ENCODE measurements around the gene CUX1.

The CUX1 gene

DNA sequence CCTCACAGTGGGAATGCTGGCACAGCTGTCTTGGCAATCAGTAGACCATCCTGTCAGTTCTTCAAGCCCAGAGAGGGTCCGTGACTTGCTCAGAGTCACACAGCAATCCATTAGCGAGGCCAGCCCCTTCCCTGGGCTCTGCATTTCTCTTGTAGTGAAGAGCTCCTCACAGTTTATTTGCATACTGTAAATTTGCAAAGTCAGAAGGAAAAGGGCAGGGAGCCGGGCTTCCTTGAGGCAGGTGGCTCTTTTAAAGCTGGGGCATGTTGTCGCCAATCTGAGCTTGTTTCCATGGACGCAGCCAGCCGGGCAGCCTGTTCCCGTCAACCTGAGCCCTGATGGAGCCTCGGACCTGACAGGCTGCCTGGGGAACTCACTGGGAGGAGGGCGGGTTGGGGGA lies 123.4 kb downstream of the CUX1 start:
- no peak for DNase-seq

DNA sequence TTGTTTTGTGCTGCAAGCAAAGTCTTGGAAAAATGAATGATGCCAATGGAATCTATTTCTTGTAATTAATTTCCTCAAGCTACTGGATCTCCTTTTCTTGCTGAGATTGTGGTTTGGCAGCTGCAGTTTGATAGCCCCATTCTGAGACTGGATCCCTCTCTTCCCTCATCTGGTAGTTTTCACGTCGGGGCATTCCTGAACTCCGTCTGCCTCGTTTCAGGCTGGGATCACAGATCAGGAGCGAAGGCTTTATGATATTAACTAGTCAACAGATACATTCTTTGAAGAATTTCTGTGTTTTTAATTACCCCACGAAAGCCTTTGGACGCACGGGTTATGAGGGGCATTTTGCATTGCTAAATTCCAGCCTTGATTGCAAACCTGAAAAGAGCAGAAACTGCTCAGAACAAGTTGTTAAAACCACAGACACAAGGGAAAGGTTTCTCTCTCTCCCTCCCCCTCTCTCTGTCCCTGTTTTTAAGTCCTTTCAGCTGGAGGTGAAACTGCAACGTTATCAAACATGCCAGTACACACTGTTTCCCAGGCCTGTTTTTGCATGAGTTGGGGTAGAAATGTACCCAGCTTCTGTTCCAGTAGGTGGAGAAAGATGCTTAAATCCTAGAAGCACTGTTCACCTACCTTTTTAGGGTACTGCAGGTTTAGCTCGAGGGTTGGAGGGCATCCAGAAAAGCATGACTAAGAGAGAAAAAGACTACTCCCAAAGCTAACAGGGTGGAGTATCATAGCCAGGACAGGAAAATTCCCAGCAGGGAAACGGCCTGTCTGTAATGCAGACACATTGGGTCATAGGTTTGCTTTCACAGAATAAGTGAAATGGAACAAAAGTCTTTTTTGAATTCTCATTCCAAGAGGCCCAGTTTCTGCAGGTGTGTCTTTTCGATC lies 124.3 kb downstream of the CUX1 start:
- no peak for DNase-seq

GRCh38 chr7:101942603-101943210 lies 125.3 kb downstream of the CUX1 start:
- DNase-seq = no peak

- no peak for DNase-seq
Observed at GRCh38 chr7:101943306-101943705, 125.9 kb downstream of the CUX1 start.

DNA sequence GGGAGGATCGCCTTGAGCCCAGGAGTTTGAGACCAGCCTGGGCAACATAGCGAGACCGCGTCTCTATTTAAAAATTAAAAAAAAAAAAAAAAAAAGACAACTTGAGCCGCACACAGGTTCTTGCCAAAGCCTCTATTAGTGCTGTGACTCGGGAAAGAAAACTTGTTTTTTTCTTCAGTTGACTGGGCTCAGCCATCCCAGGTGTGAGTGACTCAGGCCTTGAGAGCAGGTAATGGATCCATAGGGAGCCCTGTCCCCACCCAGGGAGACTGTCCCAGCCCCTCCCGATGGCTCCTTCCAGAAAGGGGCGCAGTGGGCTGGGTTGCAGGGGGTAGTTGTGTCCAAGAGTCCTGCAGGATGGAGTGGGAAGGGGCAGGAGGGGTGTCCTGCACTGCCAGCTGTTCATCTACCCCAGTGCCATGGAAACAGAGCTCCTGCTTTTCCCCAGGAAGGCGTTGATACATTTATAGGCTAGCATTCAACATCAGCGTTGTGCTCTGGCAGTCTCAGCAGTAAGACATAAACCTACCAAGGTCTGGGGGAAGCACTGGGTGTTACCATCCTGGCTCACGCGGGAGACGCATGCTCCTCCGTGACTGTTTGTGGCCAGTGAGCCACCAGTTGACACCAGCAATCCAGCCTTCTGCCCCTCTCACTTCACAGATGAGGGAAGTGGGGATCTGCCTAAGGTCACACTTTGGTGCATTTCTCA lies 126.6 kb downstream of the CUX1 start:
- no peak for DNase-seq

GRCh38 chr7:101944611-101945010 lies 127.2 kb downstream of the CUX1 start:
- no peak for DNase-seq

DNA sequence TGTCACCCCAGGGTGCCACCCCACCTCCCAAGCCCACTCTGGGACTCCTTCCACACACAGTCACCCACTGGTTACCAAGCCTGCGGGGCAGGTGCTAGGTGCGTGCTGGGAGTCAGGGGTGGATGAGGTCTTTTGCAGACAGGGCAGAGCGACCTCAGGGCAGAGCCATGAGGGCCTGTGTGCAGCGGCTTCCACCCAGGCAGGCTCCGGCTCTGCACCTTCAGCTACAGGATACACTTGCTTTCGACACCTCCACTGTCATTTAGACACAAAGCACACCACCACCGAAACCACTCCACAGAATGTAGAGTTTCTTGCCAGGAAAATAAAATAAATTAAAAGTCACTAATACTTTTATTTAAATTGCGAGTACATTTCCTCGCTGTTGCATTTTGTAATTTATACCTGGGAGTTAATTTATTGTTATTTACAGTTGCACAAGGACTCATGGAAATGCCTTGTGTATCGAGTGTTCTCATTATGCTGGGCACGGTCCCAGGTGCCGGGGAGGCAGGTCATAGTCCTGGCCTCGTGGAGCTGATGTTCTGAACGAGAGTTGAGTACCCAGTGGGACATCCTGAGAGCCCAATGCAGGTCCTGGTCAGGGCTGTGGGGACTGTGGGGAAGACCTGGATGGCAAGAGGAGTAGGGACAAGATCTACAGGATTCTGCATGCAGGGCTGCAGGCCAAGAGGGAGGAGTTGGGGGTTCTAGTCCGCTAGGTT lies 127.8 kb downstream of the CUX1 start:
- DNase-seq = no peak

- DNase-seq = no peak
Observed at GRCh38 chr7:101947899-101948298, 130.5 kb downstream of the CUX1 start.

GRCh38 chr7:101948650-101949049 lies 131.2 kb downstream of the CUX1 start:
- no peak for DNase-seq

DNA sequence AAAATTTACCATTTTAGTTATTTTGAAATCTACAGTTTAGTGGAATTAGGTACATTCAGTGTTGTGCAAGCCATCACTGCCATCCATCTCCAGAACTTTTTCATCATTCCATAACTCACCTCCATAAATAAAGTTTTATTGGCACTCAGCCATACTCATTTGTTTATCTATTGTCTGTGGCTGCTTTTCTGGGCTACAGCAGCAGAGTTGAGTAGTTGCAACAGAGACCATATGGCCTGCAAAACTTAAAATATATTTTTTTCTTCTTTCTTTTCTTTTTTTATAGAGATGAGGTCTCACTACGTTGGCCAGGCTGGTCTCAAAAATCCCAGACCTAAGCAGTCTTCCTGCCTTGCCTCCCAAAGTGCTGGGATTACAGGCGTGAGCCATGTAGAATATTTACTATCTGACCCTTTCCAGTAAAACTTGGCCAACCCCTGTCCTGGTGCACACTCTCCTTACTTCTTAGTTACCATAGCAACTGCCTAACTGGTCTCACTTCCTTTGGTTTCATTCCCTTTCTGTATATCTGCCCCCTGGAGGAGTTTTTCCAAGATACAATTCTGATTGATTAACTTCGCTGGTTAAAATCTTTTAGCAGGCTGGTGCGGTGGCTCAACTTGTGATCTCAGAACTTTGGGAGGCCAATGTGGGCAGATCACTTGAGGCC lies 133.2 kb downstream of the CUX1 start:
- no peak for DNase-seq

DNA sequence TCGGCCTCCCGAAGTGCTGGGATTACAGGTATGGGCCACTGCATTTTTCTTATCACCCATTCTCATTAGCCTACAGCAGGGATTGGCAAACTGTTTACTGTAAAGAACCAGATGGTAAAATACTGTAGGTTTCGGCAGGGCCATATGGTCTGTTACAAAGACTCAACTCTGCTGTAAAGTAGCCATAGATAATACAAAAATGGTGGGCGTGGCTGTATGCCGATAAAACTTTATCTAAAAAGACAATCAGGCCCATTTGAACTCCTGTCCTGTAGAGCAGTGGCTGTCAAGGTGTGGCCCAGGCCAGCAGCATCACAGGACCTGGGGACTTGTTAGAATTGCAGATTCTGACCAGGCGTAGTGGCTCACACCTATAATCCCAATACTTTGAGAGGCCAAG lies 134.3 kb downstream of the CUX1 start:
- DNase-seq = no peak

DNA sequence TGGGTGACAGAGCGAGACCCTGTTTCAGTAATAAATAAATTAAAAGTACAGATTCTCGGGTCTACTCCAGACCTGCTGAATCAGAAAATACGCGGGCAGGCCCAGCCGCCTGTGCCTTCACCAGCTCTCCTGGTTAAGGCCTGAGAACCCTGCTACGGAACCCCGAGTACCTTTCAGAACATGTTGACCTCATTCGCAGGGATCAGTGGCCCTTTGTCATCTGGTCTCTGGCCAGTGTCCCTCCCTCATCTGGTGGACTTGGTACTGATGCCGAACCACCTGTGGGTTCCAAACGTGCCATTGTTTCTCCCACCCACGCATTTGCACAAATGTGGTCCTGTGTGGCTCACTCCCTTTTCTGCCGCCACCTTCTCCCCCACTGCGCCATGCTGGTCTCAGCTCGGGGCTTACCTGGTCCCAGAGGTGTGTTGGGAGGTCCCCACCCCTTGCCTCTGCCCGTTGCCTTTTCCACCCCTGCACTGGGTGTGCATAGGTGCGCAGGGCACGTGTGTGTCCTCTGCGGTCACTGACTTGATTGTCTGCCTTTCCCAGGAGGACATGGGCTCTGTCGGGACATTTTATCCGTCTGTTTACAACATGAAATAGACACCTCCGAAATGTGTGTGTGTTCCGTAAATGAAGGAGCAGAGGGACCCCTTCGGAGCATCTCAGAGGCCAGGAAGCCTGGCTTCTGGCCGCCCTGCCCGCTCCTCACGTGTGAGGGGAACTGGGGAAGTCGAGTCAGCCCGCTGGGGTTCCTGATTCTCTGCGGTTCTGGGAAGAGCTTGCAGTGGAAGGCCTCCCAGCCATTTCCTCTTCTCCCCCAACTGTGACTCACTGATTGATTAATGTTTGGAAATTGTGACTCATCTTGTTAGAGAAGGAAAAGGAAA lies 135.2 kb downstream of the CUX1 start:
- DNase-seq = no peak

DNA sequence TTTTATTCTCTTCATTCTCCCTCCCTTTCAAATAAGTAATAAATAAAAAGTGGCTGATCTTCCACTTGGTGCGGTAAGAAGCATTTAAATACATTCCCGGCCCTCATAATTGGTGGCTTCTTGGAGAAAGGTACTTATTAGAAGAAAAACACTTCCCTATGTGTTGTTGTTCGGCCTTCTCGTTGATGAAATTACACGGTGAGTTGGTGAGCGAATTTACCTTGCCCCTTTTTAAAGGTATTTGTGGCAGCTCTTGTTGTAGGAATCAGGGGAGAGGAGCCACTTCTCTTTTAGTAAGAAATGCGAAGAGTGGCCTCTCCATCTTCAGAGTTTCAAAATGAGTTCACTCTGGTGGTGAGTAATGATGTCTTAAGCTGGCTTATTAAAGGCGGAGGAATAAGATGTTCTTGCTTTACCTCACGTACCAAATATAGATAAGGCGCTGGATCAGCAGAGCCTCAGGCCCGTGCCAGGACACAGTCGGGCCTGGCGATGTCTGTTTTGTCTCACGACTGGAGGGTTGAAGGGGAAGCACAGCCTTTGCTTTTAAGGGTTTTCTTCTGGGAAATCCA lies 135.9 kb downstream of the CUX1 start:
- DNase-seq = no peak

DNA sequence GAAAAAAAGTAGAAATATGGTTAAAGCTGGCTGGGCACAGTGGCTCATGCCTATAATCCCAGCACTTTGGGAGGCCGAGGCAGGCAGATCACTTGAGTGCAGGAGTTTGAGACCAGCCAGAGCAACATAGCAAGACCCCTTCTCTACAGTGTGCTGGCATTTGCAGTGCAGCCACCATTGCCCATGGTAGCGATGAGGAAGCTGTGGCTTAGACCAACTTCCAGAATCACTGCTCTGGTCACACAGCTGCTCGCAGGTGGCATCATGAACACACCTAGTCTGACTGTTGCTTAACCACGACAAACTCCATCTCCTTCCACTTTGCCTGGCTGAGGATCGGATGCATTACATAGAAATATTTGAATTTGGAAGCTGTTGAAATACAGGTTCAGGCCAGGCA lies 137.1 kb downstream of the CUX1 start:
- no peak for DNase-seq

DNA sequence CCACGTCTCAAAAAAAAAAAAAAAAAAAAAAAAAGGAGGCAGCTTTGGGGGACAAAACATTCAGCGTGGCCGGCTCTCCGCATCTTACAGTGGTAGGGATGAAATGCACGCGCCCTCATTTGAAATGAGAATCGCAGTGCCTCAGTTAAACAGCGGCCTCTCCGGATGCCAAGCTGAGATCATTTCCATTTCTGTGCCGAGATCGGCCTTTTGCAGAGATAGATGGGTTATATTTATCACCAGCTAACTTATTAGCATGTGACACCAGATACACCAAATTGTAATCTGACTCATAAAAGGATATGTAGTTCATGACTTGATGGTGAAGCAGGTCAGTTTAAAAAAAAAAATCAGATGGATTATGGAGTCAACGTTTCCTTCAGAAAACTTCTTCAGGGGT lies 138.7 kb downstream of the CUX1 start:
- no peak for DNase-seq

- DNase-seq = no peak
Observed at GRCh38 chr7:101957744-101958525, 140.5 kb downstream of the CUX1 start.

DNA sequence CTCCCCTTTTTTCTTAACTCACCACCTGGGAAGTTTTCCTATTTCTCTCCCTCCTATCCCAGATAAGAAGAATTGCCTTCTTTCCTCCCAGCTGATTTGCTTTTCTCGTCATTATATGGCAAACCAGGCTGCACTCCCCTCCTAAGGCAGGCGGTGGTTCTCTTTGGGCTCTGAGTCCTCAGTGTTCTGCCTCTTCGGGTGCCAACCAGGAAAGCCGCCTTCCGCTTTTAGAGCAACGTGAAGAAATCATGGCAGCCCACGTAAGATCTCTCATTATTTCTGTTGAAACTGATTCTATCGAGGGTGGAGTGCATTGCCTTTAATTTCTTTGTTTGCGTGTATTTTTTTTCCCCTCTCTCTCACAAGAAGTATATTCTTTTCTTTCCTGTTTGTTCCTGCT lies 141.9 kb downstream of the CUX1 start:
- no peak for DNase-seq

GRCh38 chr7:101959829-101960228 lies 142.4 kb downstream of the CUX1 start:
- DNase-seq = no peak

DNA sequence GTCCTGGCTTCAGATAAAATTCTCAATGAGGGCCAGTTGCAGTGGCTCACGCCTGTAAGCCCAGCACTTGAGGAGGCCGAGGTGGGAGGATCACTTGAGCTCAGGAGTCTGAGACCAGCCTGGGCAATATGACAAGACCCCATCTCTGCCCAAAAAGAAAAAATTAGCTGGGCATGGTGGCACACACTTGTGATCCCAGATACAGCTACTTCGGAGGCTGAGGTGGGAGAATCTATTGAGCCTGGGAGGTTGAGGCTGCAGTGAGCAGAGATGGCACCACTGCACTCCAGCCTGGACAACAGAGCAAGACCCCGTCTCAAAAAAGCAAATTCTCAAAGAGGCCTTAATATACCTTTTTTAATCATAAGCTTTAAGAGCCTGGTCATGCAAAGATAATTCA lies 142.9 kb downstream of the CUX1 start:
- no peak for DNase-seq

DNA sequence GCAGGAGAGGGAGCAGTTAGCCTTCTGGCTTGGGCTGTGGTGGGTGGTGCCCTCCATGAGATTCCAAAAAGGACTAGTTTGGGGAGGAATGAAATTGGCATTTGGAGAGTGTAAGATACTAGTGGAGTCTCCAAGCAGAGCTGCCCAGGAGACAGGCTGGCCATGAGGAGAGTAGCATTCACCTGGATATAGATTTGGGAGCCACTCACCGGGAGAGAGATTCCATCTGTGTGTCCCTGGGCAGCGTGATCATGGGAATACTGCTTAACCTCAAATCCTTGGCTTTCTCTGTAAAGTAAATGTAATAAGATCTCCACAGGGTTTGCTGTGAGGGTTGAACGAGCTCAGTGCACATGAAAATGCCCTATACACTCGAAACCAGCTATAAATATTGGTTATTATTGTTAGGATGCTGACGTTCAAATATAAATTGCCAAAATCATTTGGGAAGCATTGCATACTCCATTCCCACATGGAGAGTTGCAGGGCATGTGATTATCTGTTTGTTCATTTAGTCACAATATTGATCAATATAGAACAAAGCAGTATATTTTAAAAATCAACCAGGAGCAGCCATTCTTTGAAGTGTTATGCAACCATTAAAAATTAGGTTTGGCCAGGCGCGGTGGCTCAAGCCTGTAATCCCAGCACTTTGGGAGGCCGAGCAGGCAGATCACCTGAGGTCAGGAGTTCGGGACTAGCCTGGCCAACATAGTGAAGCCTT lies 143.7 kb downstream of the CUX1 start:
- no peak for DNase-seq
